ENCODE measurements around the gene ANKS1B.
"Not testable (repeated sequence)": the region's sequence is repeated elsewhere in the genome, so short reads cannot be mapped to it uniquely, and the experiment has no call there.

Gene ANKS1B

GRCh38 chr12:99758997-99759396 lies 225.7 kb downstream of the ANKS1B start:
- H3K4me3 ChIP-seq (ENCODE audit: low read length): no peak overlapping the region

GRCh38 chr12:99752740-99753139 lies 232.0 kb downstream of the ANKS1B start:
- Histone ChIP-seq H3K36me3 (ENCODE audit: control insufficient read depth, insufficient read depth, low read length, severe bottlenecking) (no peaks in the 10 kb centered on the region), H3K4me3 (ENCODE audit: low read length) (no peak overlapping the region), H3K4me1 (ENCODE audit: control insufficient read depth, insufficient read depth, low read length) (no peaks in the 10 kb centered on the region), H3K9ac (ENCODE audit: low read length) (no peak overlapping the region), H3K27me3 (replicated peaks; ENCODE audit: control insufficient read depth, insufficient read depth, low read length) (no peaks in the 10 kb centered on the region), H3K9me3 (ENCODE audit: control insufficient read depth, low read length) (peaks cover 10% of the 10 kb centered on the region)
- DNase-seq (ENCODE audit: low read depth): peak; percentile 51

More at GRCh38 chr12:99758997-99759396, 225.7 kb downstream of the ANKS1B start:
- Histone ChIP-seq H3K4me1 (ENCODE audit: control insufficient read depth, insufficient read depth, low read length) (no peaks in the 10 kb centered on the region), H3K9me3 (ENCODE audit: control insufficient read depth, low read length) (peaks cover 5% of the 10 kb centered on the region), H3K36me3 (ENCODE audit: control insufficient read depth, insufficient read depth, low read length, severe bottlenecking) (no peaks in the 10 kb centered on the region), H3K27me3 (replicated peaks; ENCODE audit: control insufficient read depth, insufficient read depth, low read length) (no peaks in the 10 kb centered on the region), H3K9ac (ENCODE audit: low read length) (no peak overlapping the region)
- no peak for DNase-seq (ENCODE audit: low read depth)

- H3K36me3 ChIP-seq (ENCODE audit: control insufficient read depth, insufficient read depth, low read length, severe bottlenecking): no peaks in the 10 kb centered on the region
- H3K9me3 ChIP-seq (ENCODE audit: control insufficient read depth, low read length): no peaks in the 10 kb centered on the region
- no peaks in the 10 kb centered on the region for H3K27me3 ChIP-seq (replicated peaks; ENCODE audit: control insufficient read depth, insufficient read depth, low read length)
- H3K9ac ChIP-seq (ENCODE audit: low read length): no peak overlapping the region
- no peak overlapping the region for H3K4me3 ChIP-seq (ENCODE audit: low read length)
- H3K4me1 ChIP-seq (ENCODE audit: control insufficient read depth, insufficient read depth, low read length): no peaks in the 10 kb centered on the region
- DNase-seq (ENCODE audit: low read depth): no peak
These were observed 238.2 kb downstream of the ANKS1B start for GRCh38 chr12:99746538-99746937.

- no peaks in the 10 kb centered on the region for H3K36me3 ChIP-seq (ENCODE audit: control insufficient read depth, insufficient read depth, low read length, severe bottlenecking)
- no peaks in the 10 kb centered on the region for H3K9me3 ChIP-seq (ENCODE audit: control insufficient read depth, low read length)
- no peak for DNase-seq (ENCODE audit: low read depth)
- no peak overlapping the region for H3K4me3 ChIP-seq (ENCODE audit: low read length)
- H3K9ac ChIP-seq (ENCODE audit: low read length): no peak overlapping the region
- no peaks in the 10 kb centered on the region for H3K4me1 ChIP-seq (ENCODE audit: control insufficient read depth, insufficient read depth, low read length)
- no peaks in the 10 kb centered on the region for H3K27me3 ChIP-seq (replicated peaks; ENCODE audit: control insufficient read depth, insufficient read depth, low read length)
These were observed 238.8 kb downstream of the ANKS1B start for GRCh38 chr12:99745895-99746294.

DNA sequence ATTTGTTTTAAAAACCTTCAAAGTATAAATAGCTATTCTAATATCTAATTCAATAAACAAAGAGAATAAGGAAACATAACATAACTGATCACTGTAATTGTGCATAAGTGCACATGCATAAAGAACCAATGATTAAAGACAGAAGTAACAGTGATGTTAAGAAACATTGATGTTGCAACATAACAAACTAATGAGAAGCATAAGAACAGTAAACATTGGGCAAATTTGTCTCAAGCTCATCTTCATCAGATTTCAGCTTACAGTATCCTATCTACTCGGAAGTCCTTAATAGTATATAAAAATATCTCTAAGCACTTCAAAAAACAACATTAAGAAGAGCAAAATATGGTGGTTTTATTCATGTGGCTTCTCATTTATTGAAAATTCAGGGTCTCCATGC lies 239.6 kb downstream of the ANKS1B start:
- Histone ChIP-seq H3K36me3 (ENCODE audit: control insufficient read depth, insufficient read depth, low read length, severe bottlenecking) (no peaks in the 10 kb centered on the region), H3K4me3 (ENCODE audit: low read length) (no peak overlapping the region), H3K27me3 (replicated peaks; ENCODE audit: control insufficient read depth, insufficient read depth, low read length) (no peaks in the 10 kb centered on the region), H3K4me1 (ENCODE audit: control insufficient read depth, insufficient read depth, low read length) (no peaks in the 10 kb centered on the region), H3K9ac (ENCODE audit: low read length) (no peak overlapping the region), H3K9me3 (ENCODE audit: control insufficient read depth, low read length) (no peaks in the 10 kb centered on the region)
- DNase-seq (ENCODE audit: low read depth): peak; percentile 76

DNA sequence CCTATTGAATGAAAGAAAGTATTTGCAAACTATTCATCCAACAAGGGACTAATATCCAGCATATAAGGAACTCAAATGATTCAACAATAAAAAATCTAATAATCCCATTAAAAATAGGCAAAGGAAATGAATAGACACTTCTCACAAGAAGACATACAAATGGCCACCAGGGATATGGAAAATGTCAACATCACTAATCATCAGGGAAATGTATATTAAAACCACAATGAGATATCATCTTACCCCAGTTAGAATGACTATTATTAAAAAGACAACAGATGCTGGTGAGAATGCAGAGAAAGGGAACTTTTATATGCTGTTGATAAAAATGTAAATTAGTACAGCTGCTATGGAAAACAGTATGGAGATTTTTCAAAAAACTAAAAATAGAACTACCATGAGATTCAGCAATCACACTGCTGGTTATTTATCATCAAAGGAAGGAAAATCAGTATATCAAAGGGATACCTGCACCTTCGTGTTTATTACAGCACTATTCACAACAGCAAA lies 247.9 kb downstream of the ANKS1B start:
- Histone ChIP-seq H3K9me3 (ENCODE audit: control insufficient read depth, low read length) (no peaks in the 10 kb centered on the region), H3K4me1 (ENCODE audit: control insufficient read depth, insufficient read depth, low read length) (no peaks in the 10 kb centered on the region), H3K9ac (ENCODE audit: low read length) (no peak overlapping the region), H3K27me3 (replicated peaks; ENCODE audit: control insufficient read depth, insufficient read depth, low read length) (no peaks in the 10 kb centered on the region), H3K36me3 (ENCODE audit: control insufficient read depth, insufficient read depth, low read length, severe bottlenecking) (no peaks in the 10 kb centered on the region), H3K4me3 (ENCODE audit: low read length) (no peak overlapping the region)
- no peak for DNase-seq (ENCODE audit: low read depth)

DNA sequence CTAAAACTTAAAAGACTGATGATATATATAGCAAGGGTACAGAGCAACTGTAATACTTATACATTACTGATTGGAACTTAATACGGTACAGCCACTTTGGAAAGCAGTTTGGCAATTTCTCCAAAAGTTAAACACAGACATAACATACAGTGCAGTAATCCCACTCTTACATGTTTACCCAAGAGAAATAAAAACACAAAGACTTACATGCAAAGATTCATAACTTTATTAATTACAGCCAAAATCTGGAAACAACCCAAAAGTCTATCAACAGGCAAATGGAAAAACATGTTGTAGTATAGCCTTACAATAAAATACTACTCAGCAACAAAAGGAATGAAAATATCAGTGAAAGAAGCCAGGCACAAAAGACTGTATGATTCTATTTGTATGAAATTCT lies 252.6 kb downstream of the ANKS1B start:
- peak; percentile 4 for DNase-seq (ENCODE audit: low read depth)
- no peaks in the 10 kb centered on the region for H3K36me3 ChIP-seq (ENCODE audit: control insufficient read depth, insufficient read depth, low read length, severe bottlenecking)
- H3K9me3 ChIP-seq (ENCODE audit: control insufficient read depth, low read length): no peaks in the 10 kb centered on the region
- H3K4me1 ChIP-seq (ENCODE audit: control insufficient read depth, insufficient read depth, low read length): no peaks in the 10 kb centered on the region
- no peak overlapping the region for H3K4me3 ChIP-seq (ENCODE audit: low read length)
- no peaks in the 10 kb centered on the region for H3K27me3 ChIP-seq (replicated peaks; ENCODE audit: control insufficient read depth, insufficient read depth, low read length)
- no peak overlapping the region for H3K9ac ChIP-seq (ENCODE audit: low read length)

- Histone ChIP-seq H3K4me3 (ENCODE audit: low read length) (no peak overlapping the region), H3K9ac (ENCODE audit: low read length) (no peak overlapping the region), H3K9me3 (ENCODE audit: control insufficient read depth, low read length) (peaks cover 6% of the 10 kb centered on the region), H3K4me1 (ENCODE audit: control insufficient read depth, insufficient read depth, low read length) (no peaks in the 10 kb centered on the region), H3K27me3 (replicated peaks; ENCODE audit: control insufficient read depth, insufficient read depth, low read length) (no peaks in the 10 kb centered on the region), H3K36me3 (ENCODE audit: control insufficient read depth, insufficient read depth, low read length, severe bottlenecking) (no peaks in the 10 kb centered on the region)
- no peak for DNase-seq (ENCODE audit: low read depth)
These were observed 261.8 kb downstream of the ANKS1B start for GRCh38 chr12:99722690-99723486.

- no peak for DNase-seq (ENCODE audit: low read depth)
- Histone ChIP-seq H3K4me1 (ENCODE audit: control insufficient read depth, insufficient read depth, low read length) (no peaks in the 10 kb centered on the region), H3K36me3 (ENCODE audit: control insufficient read depth, insufficient read depth, low read length, severe bottlenecking) (no peaks in the 10 kb centered on the region), H3K27me3 (replicated peaks; ENCODE audit: control insufficient read depth, insufficient read depth, low read length) (no peaks in the 10 kb centered on the region), H3K9ac (ENCODE audit: low read length) (no peak overlapping the region), H3K4me3 (ENCODE audit: low read length) (no peak overlapping the region), H3K9me3 (ENCODE audit: control insufficient read depth, low read length) (peaks cover 6% of the 10 kb centered on the region)
These were observed 262.9 kb downstream of the ANKS1B start for GRCh38 chr12:99721715-99722275.

DNA sequence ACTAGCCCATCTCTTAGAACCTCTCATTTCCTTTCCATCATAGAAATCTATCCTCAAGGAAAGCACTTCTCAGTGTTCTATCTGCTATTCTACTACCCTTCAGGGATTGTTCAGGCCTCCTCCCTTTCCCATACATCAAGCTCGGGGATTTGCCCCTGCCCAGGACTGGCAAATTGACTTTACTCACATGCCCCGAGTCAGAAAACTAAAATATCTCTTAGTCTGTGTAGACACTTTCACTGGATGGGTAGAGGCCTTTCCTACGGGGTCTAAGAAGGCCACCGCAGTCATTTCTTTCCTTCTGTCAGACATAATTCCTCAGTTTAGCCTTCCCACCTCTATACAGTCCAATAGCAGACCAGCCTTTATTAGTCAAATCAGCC lies 264.7 kb downstream of the ANKS1B start:
- not testable (repeated sequence) for DNase-seq (ENCODE audit: low read depth); H3K36me3 ChIP-seq (ENCODE audit: control insufficient read depth, insufficient read depth, low read length, severe bottlenecking); H3K4me3 ChIP-seq (ENCODE audit: low read length); H3K27me3 ChIP-seq (replicated peaks; ENCODE audit: control insufficient read depth, insufficient read depth, low read length); H3K9ac ChIP-seq (ENCODE audit: low read length); H3K4me1 ChIP-seq (ENCODE audit: control insufficient read depth, insufficient read depth, low read length); H3K9me3 ChIP-seq (ENCODE audit: control insufficient read depth, low read length)

GRCh38 chr12:99719411-99720082 lies 265.2 kb downstream of the ANKS1B start:
- not testable (repeated sequence) for H3K9me3 ChIP-seq (ENCODE audit: control insufficient read depth, low read length); DNase-seq (ENCODE audit: low read depth); H3K36me3 ChIP-seq (ENCODE audit: control insufficient read depth, insufficient read depth, low read length, severe bottlenecking); H3K27me3 ChIP-seq (replicated peaks; ENCODE audit: control insufficient read depth, insufficient read depth, low read length); H3K9ac ChIP-seq (ENCODE audit: low read length); H3K4me1 ChIP-seq (ENCODE audit: control insufficient read depth, insufficient read depth, low read length); H3K4me3 ChIP-seq (ENCODE audit: low read length)
